Measurements from ENCODE around the gene CDPF1. TPM values are rescaled to one million over a fixed set of nuclear protein-coding genes. Genes with fewer than 3 reads are reported as not detected.

CDPF1 gene
- polyA plus RNA-seq, 1 donor (not counting 4 experiments of a cell fraction or from before 2014, with no cell fraction given): 5.9 TPM

- Histone ChIP-seq H3K4me1 (ENCODE audit: control insufficient read depth, extremely low read depth, insufficient read depth, low read length) (peaks cover 7% of the 10 kb centered on the region), H3K4me2 (ENCODE audit: control insufficient read depth, extremely low read depth, insufficient read depth, low read depth, low read length) (no peak overlapping the region), H2AFZ (ENCODE audit: control insufficient read depth, low read length) (no peak overlapping the region), H3K9me1 (ENCODE audit: control insufficient read depth, extremely low read depth, insufficient read depth, low read length) (no peaks in the 10 kb centered on the region), H3K9me3 (ENCODE audit: control insufficient read depth, low read depth, low read length) (no peaks in the 10 kb centered on the region), H3K27ac (ENCODE audit: control insufficient read depth, insufficient read depth, low read length) (no peak overlapping the region), H3K79me2 (ENCODE audit: control insufficient read depth, insufficient read depth, low read length) (no peaks in the 10 kb centered on the region), H4K20me1 (ENCODE audit: control insufficient read depth, extremely low read depth, insufficient read depth, low read length) (no peaks in the 10 kb centered on the region), H3K4me3 (ENCODE audit: control insufficient read depth in 2 of 3, extremely low read depth in 1 of 3, insufficient read depth in 2 of 3, low read depth in 1 of 3, low read length in 3 of 3) (no peak overlapping the region), H3K36me3 (ENCODE audit: control insufficient read depth in 2 of 2, extremely low read depth in 1 of 2, insufficient read depth in 2 of 2, low read length in 2 of 2) (peaks cover 3 to 11% of the 10 kb centered on the region in 2 experiments), H3K9ac (ENCODE audit: control insufficient read depth, extremely low read depth, insufficient read depth, low read length) (no peak overlapping the region), H3K27me3 (ENCODE audit: control insufficient read depth, extremely low read depth, insufficient read depth, low read length) (peaks cover 4% of the 10 kb centered on the region)
- dilution Hi-C loops (cut with MboI; ENCODE audit: extremely low pct_ligation_motif_present, low sequenced_read_pairs): no loop called here
- no peak for FAIRE-seq
- DNase-seq (ENCODE audit: low read depth, low spot score): no peak
- no peak for TF ChIP-seq CTCF (optimal IDR thresholded peaks at IDR 0.05 in 1 of 3, IDR thresholded peaks at IDR 0.05 in 1 of 3, conservative IDR thresholded peaks at IDR 0.05 in 1 of 3; ENCODE audit: extremely low read depth in 1 of 3, insufficient read depth in 2 of 3, low read length in 3 of 3)
- TF ChIP-seq EZH2 (IDR thresholded peaks at IDR 0.05; ENCODE audit: low read length): no peak
Measured at GRCh38 chr22:46288846-46289243, 38.8 kb upstream of the CDPF1 start.

GRCh38 chr22:46287873-46288751 lies 38.0 kb upstream of the CDPF1 start:
- no peak overlapping the region for H3K9ac ChIP-seq (ENCODE audit: control insufficient read depth, extremely low read depth, insufficient read depth, low read length)
- peaks cover 7% of the 10 kb centered on the region for H3K4me1 ChIP-seq (ENCODE audit: control insufficient read depth, extremely low read depth, insufficient read depth, low read length)
- no peaks in the 10 kb centered on the region for H3K79me2 ChIP-seq (ENCODE audit: control insufficient read depth, insufficient read depth, low read length)
- TF ChIP-seq CTCF (optimal IDR thresholded peaks at IDR 0.05 in 1 of 3, IDR thresholded peaks at IDR 0.05 in 1 of 3, conservative IDR thresholded peaks at IDR 0.05 in 1 of 3; ENCODE audit: extremely low read depth in 1 of 3, insufficient read depth in 2 of 3, low read length in 3 of 3): no peak
- no peak for TF ChIP-seq EZH2 (IDR thresholded peaks at IDR 0.05; ENCODE audit: low read length)
- DNase-seq (ENCODE audit: low read depth, low spot score): no peak
- no peak overlapping the region for H3K4me2 ChIP-seq (ENCODE audit: control insufficient read depth, extremely low read depth, insufficient read depth, low read depth, low read length)
- H3K9me3 ChIP-seq (ENCODE audit: control insufficient read depth, low read depth, low read length): no peaks in the 10 kb centered on the region
- no peaks in the 10 kb centered on the region for H3K9me1 ChIP-seq (ENCODE audit: control insufficient read depth, extremely low read depth, insufficient read depth, low read length)
- no peak for FAIRE-seq
- dilution Hi-C loops (cut with MboI; ENCODE audit: extremely low pct_ligation_motif_present, low sequenced_read_pairs): no loop called here
- H3K27ac ChIP-seq (ENCODE audit: control insufficient read depth, insufficient read depth, low read length): no peak overlapping the region
- peaks cover 3 to 12% of the 10 kb centered on the region in 2 experiments for H3K36me3 ChIP-seq (ENCODE audit: control insufficient read depth in 2 of 2, extremely low read depth in 1 of 2, insufficient read depth in 2 of 2, low read length in 2 of 2)
- peaks cover 4% of the 10 kb centered on the region for H3K27me3 ChIP-seq (ENCODE audit: control insufficient read depth, extremely low read depth, insufficient read depth, low read length)
- no peak overlapping the region for H3K4me3 ChIP-seq (ENCODE audit: control insufficient read depth in 2 of 3, extremely low read depth in 1 of 3, insufficient read depth in 2 of 3, low read depth in 1 of 3, low read length in 3 of 3)
- H2AFZ ChIP-seq (ENCODE audit: control insufficient read depth, low read length): no peak overlapping the region
- no peaks in the 10 kb centered on the region for H4K20me1 ChIP-seq (ENCODE audit: control insufficient read depth, extremely low read depth, insufficient read depth, low read length)

Measured in keratinocyte (primary cell).